Pancreas (tissue), 10 donors: ENCODE measurements around the gene CSK. TPM values are rescaled to one million over a fixed set of nuclear protein-coding genes. Genes with fewer than 3 reads are reported as not detected.
"Not testable (repeated sequence)": the region's sequence is repeated elsewhere in the genome, so short reads cannot be mapped to it uniquely, and the experiment has no call there.

ENCODE experiments used
- ATAC-seq, 4 donors: fragments of 200-7000 bp; cut with Tn5 transposase; one replicate each; pipeline versions ENCODE4 v1.8.0 to v1.9.1; 2020; ENCODE audit warnings: mild to moderate bottlenecking in 4 of 4, moderate library complexity in 4 of 4
- DNase-seq, 6 donors: peaks; one replicate each; pipeline ENCODE4 v3.0.0-alpha.2; 2020
- FAIRE-seq: peaks from 2 replicates; lab custom pipeline; 2012; peaks lifted over from hg19 to GRCh38; lab: Jason Lieb, UNC
- H3K27ac ChIP-seq, 4 donors: fragments of 200-600 bp; sonication (generic); 1 replicate in 3 of 4; 2 replicates in 1 of 4; pipeline versions ENCODE4 v1.5.0 to v1.8.0; 2020
- H3K27me3 ChIP-seq, 4 donors: fragments of 200-600 bp; one replicate each; pipeline ENCODE4 v1.8.0; 2021
- H3K36me3 ChIP-seq, 3 donors: fragments of 200-600 bp; sonication (generic) in 1 of 3; one replicate each; pipeline versions ENCODE4 v1.5.0 to v1.8.0; 2020 to 2021
- H3K4me1 ChIP-seq, 3 donors: fragments of 200-600 bp; one replicate each; pipeline ENCODE4 v1.8.0; 2021
- H3K4me3 ChIP-seq, 4 donors: fragments of 200-600 bp; sonication (generic) in 2 of 4; one replicate each; pipeline versions ENCODE4 v1.5.0 to v1.8.0; 2020 to 2021
- H3K9me3 ChIP-seq, 4 donors: fragments of 200-600 bp; one replicate each; pipeline ENCODE4 v1.8.0; 2021
- CTCF ChIP-seq, 4 donors: fragments of 200-600 bp; sonication (generic) in 3 of 4; IDR thresholded peaks; one replicate each; pipeline versions ENCODE4 v1.5.0 to v1.8.0; 2021; ENCODE audit warnings: antibody characterized with exemption in 4 of 4
- WGBS, 2 donors: extraction: QIAGEN DNeasy Blood & Tissue Kit; methylation state at CpG; one replicate each; pipeline ENCODE4 v1.1.7; 2013; 5-methylcytosine and 5-hydroxymethylcytosine counted together
- intact Hi-C, 3 donors: fragments of 100-400 bp; cut with DNase I; formaldehyde crosslinking; loops; one replicate each; pipeline versions ENCODE4 v1.11.1 to v1.14.2; 2022
- polyA plus RNA-seq, 2 donors: library from polyadenylated mRNA; stranded (reverse); fragments of 200-250 nt; gene quantifications; one replicate each; pipeline ENCODE4 v1.2.3, GENCODE V29; 2013
- total RNA-seq, 6 donors: library from RNA; stranded (reverse); fragmentation: NEBNext Ultra II Directional in 4 of 6; extraction: Animal tissue kit (Norgen Biotek cat#: 25700) in 4 of 6; gene quantifications; one replicate each; pipeline versions ENCODE4 v1.2.1 to v1.2.4, GENCODE V29; 2021 to 2023
- donor health status: healthy with polysubstance abuse.
- donor health status: DM: no; HTN: no; CAD: no; lungs with moderate emphysema.
- donor health status: DM: no; HTN: no; CAD: no.
- donor health status: control.
- donor health status: control.
- donor health status: Bipolar disorder and iron deficiency.
- donor health status: DM: yes; HTN: yes; CAD: no.
- donor health status: DM: no; HTN: no; CAD: no.
- donor health status: DM: no; HTN: no; CAD: no.
- donor health status: DM: yes; HTN: yes; CAD: no.

The CSK gene
- total and polyA plus RNA-seq, 8 donors: 8.5 to 35.1 (median 16.2) TPM

DNA sequence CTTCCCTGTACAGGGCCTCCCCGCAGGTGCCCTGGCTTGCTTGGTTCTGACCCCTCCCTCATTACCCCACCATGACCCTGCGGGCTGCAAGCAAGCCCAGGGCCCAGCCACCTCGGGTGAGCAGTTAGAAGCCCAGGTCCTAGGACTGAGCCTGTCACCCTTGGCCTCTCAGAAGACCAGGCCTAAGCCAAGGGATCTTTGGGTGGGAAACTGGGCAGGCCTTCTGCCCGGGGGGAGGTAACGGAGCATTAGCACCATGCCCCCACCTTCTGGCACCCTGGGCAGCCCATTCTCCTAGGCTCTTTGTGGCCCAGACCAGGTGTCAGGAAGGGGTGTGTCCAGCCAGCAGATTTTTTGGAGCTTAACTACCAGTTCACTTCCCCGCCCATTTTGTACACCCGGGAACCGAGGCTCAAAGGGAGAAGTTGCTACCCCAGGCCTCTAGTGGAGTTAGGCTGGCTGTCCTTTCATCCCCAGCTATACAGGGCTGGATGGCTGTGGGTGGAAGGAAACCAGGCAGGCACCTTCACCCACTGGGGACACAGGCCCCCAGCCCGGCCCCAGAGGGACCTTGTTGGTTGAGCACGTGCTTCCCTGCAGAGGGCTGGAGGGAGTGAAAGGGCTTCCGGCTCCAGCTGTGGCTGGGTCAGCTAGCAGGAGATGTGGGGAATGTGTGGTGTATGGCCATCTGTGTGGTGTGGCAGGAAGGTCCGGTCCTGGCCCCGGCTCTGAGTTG, 1.4 kb downstream of the CSK start:
- FAIRE-seq: no peak
- Histone ChIP-seq H3K9me3 (no peaks in the 10 kb centered on the region), H3K27me3 (no peaks in the 10 kb centered on the region), H3K27ac (peak overlapping the region in 2 of 4 donors; percentile 44 to 54), H3K36me3 (no peaks in the 10 kb centered on the region), H3K4me1 (peaks cover 0 to 25% (median 3%) of the 10 kb centered on the region in 3 donors), H3K4me3 (peak overlapping the region; percentile 53 to 79 (median 70))
- peak; percentile 7 to 14 (median 10) for ATAC-seq
- TF ChIP-seq CTCF (IDR thresholded peaks at IDR 0.05): no peak
- DNase-seq: no peak
- intact Hi-C loops: loop anchor here in 1 of 3 donors (5.0 kb wide), 1 partner anchor 54 kb away; no protein-coding TSS in a partner anchor
- WGBS, 2 donors: 9 to 11% methylated on average over 13 of the region's 13 CpGs

DNA sequence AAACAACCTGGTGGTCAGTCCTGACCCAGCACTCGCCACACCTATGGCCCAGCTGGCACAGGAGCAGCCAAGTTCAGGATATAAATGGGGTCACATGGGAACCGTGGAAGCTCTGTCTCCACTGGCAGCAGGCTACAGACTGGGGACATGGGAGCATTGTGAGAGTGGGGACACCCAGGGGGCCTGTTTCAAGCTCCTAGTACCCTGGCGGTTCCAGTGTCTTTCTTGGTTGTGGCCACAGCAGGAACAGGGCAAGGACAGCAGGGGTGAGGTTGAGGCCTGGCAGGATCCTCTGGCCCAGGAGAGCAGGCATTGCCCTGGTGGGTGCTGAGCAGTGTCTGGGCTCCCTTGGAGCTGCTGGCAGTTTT, 1.9 kb downstream of the CSK start:
- 37 to 44% methylated on average over 3 of the region's 3 CpGs for WGBS, 2 donors
- no peak for ATAC-seq
- Histone ChIP-seq H3K4me3 (peak overlapping the region in 2 of 4 donors; percentile 64 to 79), H3K9me3 (no peaks in the 10 kb centered on the region), H3K36me3 (no peaks in the 10 kb centered on the region), H3K4me1 (peaks cover 0 to 28% (median 3%) of the 10 kb centered on the region in 3 donors), H3K27ac (peak overlapping the region in 1 of 4 donors; percentile 54), H3K27me3 (no peaks in the 10 kb centered on the region)
- no peak for FAIRE-seq
- TF ChIP-seq CTCF (IDR thresholded peaks at IDR 0.05): no peak
- no peak for DNase-seq
- intact Hi-C loops: loop anchor here in 1 of 3 donors (5.0 kb wide), 1 partner anchor 54 kb away; no protein-coding TSS in a partner anchor

DNA sequence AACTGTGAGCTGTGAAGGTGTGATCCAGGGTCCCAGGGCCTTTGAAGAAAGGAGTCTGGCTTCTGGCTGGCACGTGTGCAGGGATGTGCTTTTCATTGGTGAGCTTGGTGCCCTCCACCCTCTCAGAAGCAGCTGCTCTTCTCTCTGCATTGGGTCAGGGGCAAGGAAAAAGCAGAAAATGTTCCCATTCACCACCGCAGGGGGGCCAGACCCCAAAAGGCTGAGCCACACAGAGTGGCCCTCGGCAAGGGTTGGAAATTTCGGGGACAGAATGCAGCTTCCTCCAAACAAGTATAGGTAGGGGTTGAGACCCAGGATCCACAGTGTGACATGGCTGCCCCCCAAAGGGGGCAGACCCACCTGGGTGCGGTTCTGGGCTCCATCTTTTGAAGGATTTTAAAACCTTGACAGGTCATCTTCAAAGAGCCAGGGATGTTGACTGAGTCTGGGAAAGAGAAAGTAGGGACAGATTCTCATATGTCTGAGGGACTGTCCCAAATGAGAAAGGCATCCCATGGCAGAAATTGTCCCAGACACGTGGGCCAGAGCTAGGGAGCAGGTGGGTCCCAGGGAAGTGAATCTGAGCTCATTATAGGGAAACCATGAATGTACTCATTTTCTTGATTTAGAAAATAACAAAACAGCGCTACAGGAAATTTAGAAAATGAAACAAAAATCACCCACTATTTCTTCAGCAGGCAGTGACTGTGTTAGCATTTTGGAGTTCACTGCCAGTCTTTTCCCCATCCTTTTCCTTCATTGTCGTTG, 2.7 kb downstream of the CSK start:
- H3K27ac ChIP-seq: no peak overlapping the region
- peak overlapping the region in 1 of 4 donors; percentile 79 for H3K4me3 ChIP-seq
- TF ChIP-seq CTCF (IDR thresholded peaks at IDR 0.05): no peak
- ATAC-seq (no peak), FAIRE-seq (no peak), DNase-seq (no peak)
- intact Hi-C loops: loop anchor here in 1 of 3 donors (5.0 kb wide), 1 partner anchor 53 kb away; no protein-coding TSS in a partner anchor
- H3K9me3 ChIP-seq: no peaks in the 10 kb centered on the region
- peaks cover 0 to 30% (median 3%) of the 10 kb centered on the region in 3 donors for H3K4me1 ChIP-seq
- no peaks in the 10 kb centered on the region for H3K36me3 ChIP-seq
- no peaks in the 10 kb centered on the region for H3K27me3 ChIP-seq
- WGBS, 2 donors: 82 to 84% methylated on average over 8 of the region's 8 CpGs

GRCh38 chr15:74785194-74786032, 3.5 kb downstream of the CSK start:
- TF ChIP-seq CTCF (IDR thresholded peaks at IDR 0.05): no peak
- H3K36me3 ChIP-seq: no peaks in the 10 kb centered on the region
- FAIRE-seq (no peak), ATAC-seq (no peak), DNase-seq (no peak)
- H3K27me3 ChIP-seq: no peaks in the 10 kb centered on the region
- H3K4me1 ChIP-seq: peaks cover 0 to 28% (median 3%) of the 10 kb centered on the region in 3 donors
- no peaks in the 10 kb centered on the region for H3K9me3 ChIP-seq
- H3K4me3 ChIP-seq: peak overlapping the region in 1 of 4 donors; percentile 3
- intact Hi-C loops: no loop called here
- H3K27ac ChIP-seq: no peak overlapping the region
- WGBS, 2 donors: 85 to 86% methylated on average over 13 of the region's 13 CpGs

GRCh38 chr15:74786081-74786480, 4.2 kb downstream of the CSK start:
- H3K36me3 ChIP-seq, H3K27ac ChIP-seq, DNase-seq, H3K27me3 ChIP-seq, ATAC-seq, H3K4me3 ChIP-seq, intact Hi-C loops, FAIRE-seq, H3K9me3 ChIP-seq: not testable (repeated sequence)
- WGBS, 2 donors: 88 to 89% methylated on average over 12 of the region's 12 CpGs
- H3K4me1 ChIP-seq: peaks cover 0 to 34% (median 3%) of the 10 kb centered on the region in 3 donors
